OCI-LY1 (cell line): ENCODE results near the gene INIP.

Source experiments
- EZH2 ChIP-seq: fragments of 200-600 bp; sonication (generic), shearing (Covaris generic); IDR thresholded peaks from 2 replicates; pipeline ENCODE4 v1.8.0; 2017; ENCODE audit warnings: borderline replicate concordance, mixed run types, mild to moderate bottlenecking, antibody characterized with exemption, low read length, moderate library complexity, mixed read lengths
- TF ChIP-seq, protein P1 (sequence below): fragments of 200-600 bp; sonication (generic), shearing (Covaris generic); IDR thresholded peaks from 2 replicates; pipeline ENCODE4 v1.5.1; 2017; ENCODE audit warnings: mild to moderate bottlenecking, antibody characterized with exemption, low read length, moderate library complexity, mixed read lengths

DNA sequence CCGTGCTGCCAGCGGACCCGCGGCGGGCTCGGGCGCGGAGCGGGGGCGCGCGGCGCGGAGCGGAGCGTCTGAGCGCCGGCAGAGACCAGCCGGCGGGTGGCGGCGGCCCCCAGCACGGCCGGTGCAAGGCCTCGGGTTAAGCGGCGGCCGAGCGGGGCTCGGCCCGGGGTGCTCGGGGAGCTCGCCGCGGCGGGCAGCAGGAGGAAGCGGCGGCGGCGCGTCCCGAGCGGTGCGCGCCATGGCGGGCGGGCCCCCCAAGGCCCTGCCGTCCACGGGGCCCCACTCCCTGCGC lies 32.8 kb upstream of the INIP start:
- TF ChIP-seq, protein P1, sequence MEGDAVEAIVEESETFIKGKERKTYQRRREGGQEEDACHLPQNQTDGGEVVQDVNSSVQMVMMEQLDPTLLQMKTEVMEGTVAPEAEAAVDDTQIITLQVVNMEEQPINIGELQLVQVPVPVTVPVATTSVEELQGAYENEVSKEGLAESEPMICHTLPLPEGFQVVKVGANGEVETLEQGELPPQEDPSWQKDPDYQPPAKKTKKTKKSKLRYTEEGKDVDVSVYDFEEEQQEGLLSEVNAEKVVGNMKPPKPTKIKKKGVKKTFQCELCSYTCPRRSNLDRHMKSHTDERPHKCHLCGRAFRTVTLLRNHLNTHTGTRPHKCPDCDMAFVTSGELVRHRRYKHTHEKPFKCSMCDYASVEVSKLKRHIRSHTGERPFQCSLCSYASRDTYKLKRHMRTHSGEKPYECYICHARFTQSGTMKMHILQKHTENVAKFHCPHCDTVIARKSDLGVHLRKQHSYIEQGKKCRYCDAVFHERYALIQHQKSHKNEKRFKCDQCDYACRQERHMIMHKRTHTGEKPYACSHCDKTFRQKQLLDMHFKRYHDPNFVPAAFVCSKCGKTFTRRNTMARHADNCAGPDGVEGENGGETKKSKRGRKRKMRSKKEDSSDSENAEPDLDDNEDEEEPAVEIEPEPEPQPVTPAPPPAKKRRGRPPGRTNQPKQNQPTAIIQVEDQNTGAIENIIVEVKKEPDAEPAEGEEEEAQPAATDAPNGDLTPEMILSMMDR: no peak
- no peak for TF ChIP-seq EZH2
